NCI-H510A (cell line): ENCODE data around the gene SLC5A4.
"Not testable (repeated sequence)": the region's sequence is repeated elsewhere in the genome, so short reads cannot be mapped to it uniquely, and the experiment has no call there.

Experiments
- DNase-seq: peaks from one replicate; lab custom pipeline; 2025; lab: John Stamatoyannopoulos, UW

The SLC5A4 gene

DNA sequence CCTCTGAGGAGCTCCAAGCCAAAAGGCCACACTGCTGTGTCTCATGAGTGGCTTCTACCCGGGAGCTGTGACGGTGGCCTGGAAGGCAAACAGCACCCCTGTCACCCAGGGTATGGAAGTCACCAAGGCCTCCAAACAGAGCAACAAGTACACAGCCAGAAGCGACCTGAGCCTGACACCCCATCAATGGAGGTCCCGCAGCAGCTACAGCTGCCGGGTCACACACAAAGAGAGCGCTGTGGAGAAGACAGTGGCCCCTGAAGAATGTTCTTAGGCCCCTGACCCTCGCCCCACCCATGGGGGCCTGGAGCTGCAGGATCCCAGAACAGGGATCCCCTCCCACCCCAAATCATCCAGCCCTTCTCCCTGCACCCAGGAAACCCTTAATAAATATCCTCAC, 55.2 kb downstream of the SLC5A4 start:
- DNase-seq: no peak

DNA sequence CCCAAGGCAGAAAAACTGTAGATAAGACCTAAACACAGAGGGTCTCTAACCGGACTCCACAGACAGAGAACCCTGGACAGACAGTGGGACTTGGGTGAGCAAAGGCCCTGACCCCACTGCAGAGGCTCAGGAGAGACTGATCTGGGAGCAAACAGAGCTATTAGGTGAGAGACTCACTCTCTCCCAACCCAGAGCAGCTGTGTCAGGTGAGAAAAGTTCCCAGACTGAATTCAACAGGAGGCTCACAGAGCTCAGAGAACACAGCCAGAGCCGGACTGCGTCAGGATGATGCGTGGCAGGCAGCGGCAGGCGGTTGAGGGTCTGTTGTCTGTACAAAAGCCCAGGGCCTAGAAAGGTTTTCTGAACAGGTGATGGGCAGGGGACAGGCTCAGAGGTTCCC, 55.8 kb downstream of the SLC5A4 start:
- no peak for DNase-seq

DNA sequence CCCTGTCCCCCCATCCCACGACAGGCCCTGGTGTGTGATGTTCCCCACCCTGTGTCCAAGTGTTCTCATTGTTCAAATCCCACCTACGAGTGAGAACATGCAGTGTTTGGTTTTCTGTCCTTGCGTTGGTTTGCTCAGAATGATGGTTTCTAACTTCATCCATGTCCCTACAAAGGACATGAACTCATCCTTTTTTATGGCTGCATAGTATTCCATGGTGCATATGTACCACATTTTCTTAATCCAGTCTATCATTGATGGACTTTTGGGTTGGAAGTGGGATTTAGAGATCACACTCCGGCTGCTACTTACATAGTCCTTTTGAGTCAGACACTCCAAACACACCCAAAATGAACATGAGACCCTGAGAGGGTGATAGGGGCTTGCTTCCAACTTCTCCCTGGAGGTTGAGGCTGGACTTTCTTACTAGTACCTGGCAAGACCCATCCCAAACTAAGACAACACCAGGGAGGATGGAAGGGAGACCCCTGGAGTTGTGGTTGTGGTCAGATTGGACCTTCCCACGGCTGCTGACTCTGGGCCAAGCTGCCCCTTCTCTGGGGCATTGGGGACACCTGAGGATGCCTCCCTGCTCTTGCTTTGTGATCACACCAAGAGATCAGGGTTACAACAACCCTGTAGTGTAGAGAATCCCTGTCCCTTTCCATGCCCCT, 57.5 kb downstream of the SLC5A4 start:
- not testable (repeated sequence) for DNase-seq

DNA sequence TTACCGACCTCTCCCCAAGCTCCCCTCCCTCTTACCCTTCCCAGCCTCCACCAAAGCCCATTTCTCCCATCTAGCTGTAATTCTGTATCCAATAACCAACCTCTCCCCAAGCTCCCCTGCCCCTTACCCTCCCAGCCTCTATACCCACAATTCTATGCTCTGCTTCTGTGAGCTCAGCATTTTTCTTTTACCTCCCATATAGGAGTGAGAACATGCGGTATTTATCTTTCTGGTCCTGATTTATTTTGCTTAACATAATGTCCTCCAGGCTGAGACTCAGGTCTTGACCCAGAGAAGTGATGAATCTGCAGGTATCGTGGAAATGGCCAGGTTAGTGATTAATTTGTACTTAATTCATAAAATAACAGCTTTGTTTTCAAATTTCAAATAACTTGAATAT, 59.2 kb downstream of the SLC5A4 start:
- not testable (repeated sequence) for DNase-seq

DNA sequence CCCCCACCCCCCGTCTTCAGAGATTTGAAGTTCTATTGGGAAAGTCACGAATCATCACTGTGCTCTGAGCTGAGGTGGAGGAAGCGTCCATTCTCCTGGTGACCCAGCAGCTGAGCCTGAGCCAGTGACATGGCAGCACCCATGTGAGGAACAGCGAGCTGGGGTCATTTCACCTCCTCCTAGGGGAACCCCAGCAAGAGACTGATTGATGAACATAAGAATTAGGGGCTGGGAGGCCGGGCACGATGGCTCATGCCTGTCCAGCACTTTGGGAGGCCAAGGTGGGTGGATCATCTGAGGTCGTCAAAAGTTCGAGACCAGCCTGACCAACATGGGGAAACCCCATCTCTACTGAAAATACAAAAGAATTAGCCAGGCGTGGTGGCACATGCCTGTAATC, 61.8 kb downstream of the SLC5A4 start:
- not testable (repeated sequence) for DNase-seq

DNA sequence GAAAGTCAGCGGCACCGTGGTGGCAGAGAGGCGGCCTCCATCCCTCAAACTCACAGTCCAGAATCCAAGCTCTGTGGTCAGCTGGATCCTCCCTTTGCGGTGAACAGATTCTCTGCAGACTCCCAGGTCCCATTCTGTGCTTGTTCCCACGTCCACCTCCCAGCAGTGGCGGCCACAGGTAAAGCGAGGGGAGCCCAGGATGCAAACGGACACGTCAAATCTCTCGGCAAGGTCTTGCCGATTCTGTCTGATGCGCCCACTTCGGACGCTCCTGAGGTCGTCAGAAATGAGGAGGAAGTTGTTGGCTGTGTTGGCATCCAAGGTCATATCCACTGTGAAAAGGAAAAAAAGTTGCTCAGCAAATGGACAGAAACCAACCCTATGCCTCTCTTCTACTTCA, 64.1 kb downstream of the SLC5A4 start:
- not testable (repeated sequence) for DNase-seq

DNA sequence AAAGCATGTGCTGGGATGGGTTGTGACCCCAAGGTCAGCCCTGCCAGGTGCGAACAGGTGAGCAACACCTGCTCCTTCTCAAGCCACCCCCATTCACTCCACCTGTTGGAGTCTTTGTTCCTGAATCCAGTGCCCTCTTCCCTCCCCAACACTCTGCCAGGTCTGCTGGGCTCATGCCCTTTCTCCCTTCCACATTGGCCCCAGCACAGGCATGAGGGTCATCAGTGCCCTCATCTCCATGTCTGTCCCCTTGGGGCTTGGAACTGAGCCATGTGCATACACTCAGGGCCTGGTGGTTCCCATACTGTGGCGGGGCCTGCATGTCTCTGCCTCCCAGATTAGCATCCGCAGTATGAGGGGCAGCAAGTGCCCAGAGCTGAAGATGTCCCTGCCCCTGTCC, 69.3 kb downstream of the SLC5A4 start:
- no peak for DNase-seq

DNA sequence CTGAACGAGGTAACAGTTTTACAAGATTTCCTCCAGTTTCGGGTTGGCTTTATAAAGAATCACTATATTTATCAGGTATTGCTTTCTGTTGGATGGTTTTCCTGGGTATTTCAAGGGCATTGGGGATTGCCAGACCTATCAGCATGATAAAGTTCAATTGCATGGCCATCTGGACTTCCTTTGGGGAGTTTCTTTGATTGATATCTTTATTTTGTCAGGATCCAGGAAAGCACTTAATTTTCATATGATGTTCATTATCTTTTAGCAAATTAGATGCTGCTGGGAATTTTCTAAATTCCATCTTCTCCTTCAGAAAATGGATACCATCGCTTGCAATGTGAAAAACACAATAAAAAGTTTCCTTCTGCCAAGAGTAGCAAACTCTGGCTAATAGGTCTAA, 71.5 kb downstream of the SLC5A4 start:
- DNase-seq: no peak

DNA sequence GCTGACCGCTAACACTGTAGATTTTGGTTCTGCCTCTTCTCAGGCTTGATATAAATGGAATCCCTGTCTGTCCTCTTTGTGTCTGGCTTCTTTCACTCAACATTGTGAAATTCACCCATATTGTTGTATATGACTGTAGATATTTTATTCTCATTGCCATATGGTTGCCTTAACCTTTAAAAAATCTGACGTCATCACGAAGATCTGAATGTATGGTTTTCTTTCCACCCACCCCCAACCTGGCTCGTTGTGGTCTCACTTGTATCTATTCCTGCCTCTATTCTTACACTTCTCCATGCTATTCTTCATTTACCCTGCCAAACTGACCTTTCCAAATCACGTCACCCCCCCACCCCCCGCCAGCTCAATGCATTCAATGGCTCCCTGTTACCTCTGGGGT, 74.1 kb downstream of the SLC5A4 start:
- DNase-seq: no peak

DNA sequence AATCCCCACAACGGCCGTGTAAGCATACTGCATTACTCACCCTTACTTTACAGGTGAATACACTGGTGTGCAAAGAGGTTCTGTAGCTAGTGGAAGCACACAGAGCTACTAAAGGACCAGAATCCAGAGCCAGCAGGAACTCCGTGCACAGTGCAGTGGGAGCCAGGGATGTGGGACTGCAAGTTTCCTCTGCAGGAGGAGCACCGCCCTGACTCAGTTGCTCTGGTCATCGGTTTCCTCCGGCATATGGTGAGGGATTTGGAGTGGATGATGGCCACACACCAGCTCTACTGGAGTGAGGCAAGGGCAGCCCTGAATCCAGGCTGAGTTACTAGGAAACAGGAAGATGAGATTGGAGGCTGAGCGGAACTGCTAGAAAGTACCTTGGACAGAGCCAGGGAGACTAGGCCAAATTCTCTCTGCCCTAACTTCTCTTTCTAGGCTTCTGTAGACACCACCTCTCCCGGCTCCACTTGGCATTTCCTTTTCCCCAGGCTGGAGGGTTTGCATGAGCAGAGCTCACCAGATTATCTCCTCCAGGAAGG, 77.9 kb downstream of the SLC5A4 start:
- no peak for DNase-seq

DNA sequence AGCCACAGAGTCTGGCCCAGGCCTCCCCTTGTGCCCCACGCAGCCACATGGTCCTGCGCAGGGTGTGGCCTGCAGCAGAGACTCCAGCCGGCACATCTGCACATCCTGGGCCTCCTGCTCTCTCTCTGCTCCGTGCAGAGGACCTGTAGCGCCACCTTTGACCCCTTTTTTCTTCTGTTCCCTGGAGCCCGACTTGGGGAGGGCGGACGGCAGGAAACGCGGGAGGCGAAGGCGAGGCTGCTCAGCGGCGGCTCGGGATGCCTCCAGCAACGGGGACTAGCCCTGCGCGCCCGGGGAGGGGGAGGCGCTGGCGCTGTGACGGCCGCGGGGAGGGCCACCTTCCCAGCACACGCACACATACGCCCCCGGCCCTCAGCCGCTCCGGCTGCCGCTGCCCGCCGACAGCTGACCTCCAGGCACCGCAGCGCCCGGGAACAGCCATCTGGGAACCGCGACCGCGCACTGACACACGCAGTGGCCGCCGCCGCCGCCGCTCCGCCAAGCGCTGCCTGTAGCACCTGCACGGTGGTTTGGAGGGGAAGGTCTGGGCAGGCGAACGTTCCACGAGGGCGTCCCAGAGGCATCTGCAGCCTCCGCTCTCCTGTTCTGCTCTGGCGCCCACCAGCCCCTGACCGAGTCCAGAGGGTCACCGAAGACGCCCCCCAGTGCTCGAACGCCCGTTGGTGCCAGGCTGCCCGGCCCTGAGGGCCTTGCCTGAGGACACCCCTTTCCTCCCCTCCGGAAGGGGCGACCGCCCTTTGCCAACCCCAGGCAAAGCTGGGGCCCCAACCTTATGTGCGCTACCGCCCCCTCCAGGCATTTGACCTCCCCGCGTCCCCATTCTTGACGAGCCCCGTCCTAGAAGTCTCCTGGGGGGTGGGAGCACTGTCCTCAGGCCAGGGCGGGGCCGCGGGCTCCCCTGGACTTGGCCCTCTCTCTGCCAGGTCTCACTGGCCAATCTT, 79.2 kb downstream of the SLC5A4 start:
- no peak for DNase-seq

DNA sequence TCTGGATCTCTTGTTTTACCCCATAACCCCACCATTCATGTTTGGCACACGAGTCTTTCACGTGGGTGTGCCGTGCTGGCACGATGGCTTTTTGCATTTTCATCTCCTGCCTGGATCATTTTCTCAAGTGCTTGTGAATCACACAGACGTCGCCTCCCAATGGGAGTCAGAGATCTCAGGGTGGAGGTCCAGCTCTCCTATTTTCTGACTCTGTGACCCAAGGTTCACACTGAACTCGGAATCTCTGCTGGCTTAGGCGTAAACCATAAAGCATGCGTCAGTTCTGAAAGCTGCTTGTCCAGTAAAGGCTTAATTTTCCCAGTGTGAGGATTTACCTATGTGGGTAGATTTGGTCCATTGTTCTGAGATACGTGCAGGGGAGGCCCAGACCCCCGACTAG, 80.0 kb downstream of the SLC5A4 start:
- DNase-seq: no peak
